GM10266 (cell line): ENCODE measurements around the gene IPP.

ENCODE experiments used
- DNase-seq: peaks from one replicate; pipeline ENCODE4 v3.0.0; 2012; ENCODE audit errors: extremely low spot score
- CTCF ChIP-seq: IDR thresholded peaks from 2 replicates; pipeline ENCODE4 v1.5.1; 2012; ENCODE audit warnings: mild to moderate bottlenecking, low read depth; ENCODE audit not compliant: control insufficient read depth, insufficient read depth; ENCODE audit errors: missing control alignments

IPP gene

GRCh38 chr1:45654540-45655280 is 95.7 kb downstream of the IPP start:
- DNase-seq = no peak
- TF ChIP-seq CTCF = no peak
